Heart left ventricle (tissue), 16 donors: ENCODE measurements around the gene YIF1A. TPM values are rescaled to one million over a fixed set of nuclear protein-coding genes. Genes with fewer than 3 reads are reported as not detected.

Source experiments
- ATAC-seq, 4 donors: fragments of 200-7000 bp; cut with Tn5 transposase; one replicate each; pipeline ENCODE4 v1.9.1; 2020 to 2022; ENCODE audit warnings: moderate library complexity in 4 of 4, mild to moderate bottlenecking in 3 of 4, moderate number of reproducible peaks in 1 of 4
- DNase-seq, 5 donors: peaks; one replicate each; pipeline ENCODE4 v3.0.0-alpha.2; 2020
- H3K27ac ChIP-seq, 12 donors: fragments of 200-600 bp; sonication (generic) in 4 of 12; one replicate each; pipeline versions ENCODE4 v1.5.0 to v1.8.0; 2016 to 2022; ENCODE audit warnings: mild to moderate bottlenecking in 2 of 12
- H3K27me3 ChIP-seq, 9 donors: fragments of 200-600 bp; sonication (generic) in 2 of 9; one replicate each; pipeline versions ENCODE4 v1.5.1 to v1.8.0; 2016 to 2022; ENCODE audit warnings: mild to moderate bottlenecking in 3 of 9
- H3K36me3 ChIP-seq, 9 donors: fragments of 200-600 bp; sonication (generic) in 2 of 9; one replicate each; pipeline versions ENCODE4 v1.5.0 to v1.8.0; 2018 to 2022; ENCODE audit warnings: mild to moderate bottlenecking in 2 of 9
- H3K4me1 ChIP-seq, 12 donors: fragments of 200-600 bp; sonication (generic) in 4 of 12; one replicate each; pipeline versions ENCODE4 v1.5.0 to v1.8.0; 2016 to 2022; ENCODE audit warnings: mild to moderate bottlenecking in 3 of 12
- H3K4me3 ChIP-seq, 12 donors: fragments of 200-600 bp; sonication (generic) in 4 of 12; one replicate each; pipeline versions ENCODE4 v1.5.0 to v1.8.0; 2017 to 2022; ENCODE audit warnings: mild to moderate bottlenecking in 9 of 12, moderate library complexity in 4 of 12
- H3K9me3 ChIP-seq, 12 donors: fragments of 200-600 bp; sonication (generic) in 4 of 12; one replicate each; pipeline versions ENCODE4 v1.5.0 to v1.8.0; 2016 to 2022; ENCODE audit warnings: mild to moderate bottlenecking in 1 of 12
- POLR2A ChIP-seq, 2 donors: fragments of 450-650 bp; IDR thresholded peaks; one replicate each; pipeline ENCODE4 v1.6.1; 2017; ENCODE audit warnings: antibody characterized with exemption in 2 of 2, mild to moderate bottlenecking in 2 of 2, moderate library complexity in 2 of 2
- WGBS, 4 donors: extraction: QIAGEN DNeasy Blood & Tissue Kit in 2 of 4; methylation state at CpG; one replicate each; pipeline versions ENCODE4 v1.1.5 to v1.1.7; 2013 to 2018; 5-methylcytosine and 5-hydroxymethylcytosine counted together
- intact Hi-C, 10 donors: fragments of 100-400 bp; cut with DNase I; formaldehyde crosslinking; loops; one replicate each; pipeline versions ENCODE4 v1.11.1 to v1.14.2; 2022
- polyA plus RNA-seq, 2 donors: library from polyadenylated mRNA; stranded (reverse); fragments of 200-250 nt; gene quantifications; one replicate each; pipeline ENCODE4 v1.2.3, GENCODE V29; 2013
- total RNA-seq, 9 donors: library from RNA; depleted of rRNA in 2 of 9; stranded (reverse); fragments of >200 nt in 2 of 9; fragmentation: NEBNext Ultra II Directional in 3 of 9; extraction: Animal tissue kit (Norgen Biotek cat#: 25700) in 3 of 9; gene quantifications; one replicate each; pipeline versions ENCODE4 v1.1.0 to v1.2.4, GENCODE V29; 2016 to 2023
- TF ChIP-seq, protein P1 (sequence below), 12 donors: fragments of 200-600 bp; sonication (generic) in 4 of 12; IDR thresholded peaks; one replicate each; pipeline versions ENCODE4 v1.5.0 to v1.8.0; 2018 to 2022; ENCODE audit warnings: antibody characterized with exemption in 12 of 12, mild to moderate bottlenecking in 5 of 12
- donor health status: ischemic (EF 13 %, LVEDD 7.1; RV severe dilation, severe dysfunction).
- donor health status: healthy with polysubstance abuse.
- donor health status: DM: no; HTN: yes; CAD: no.
- donor health status: DM: no; HTN: no; CAD: no.
- donor health status: ischemic (EF 25% LVEDD 6.9; RV normal size, moderate dysfunction).
- donor health status: ischemic (EF 25% LVEDD 5.7; RV mildly dilated, moderate dysfunction).
- donor health status: healthy.
- donor health status: DM: yes; HTN: yes; CAD: no.
- donor health status: ischemic (EF 35%, LVEDD 5.7; RV mildly dilated, moderate dysfunction).
- donor health status: nonischemic (EF 11% LVEDD 7.7; RV severe dilation, severe dysfunction).
- donor health status: DM: yes; HTN: yes; CAD: no.
- donor health status: PGD.
- donor health status: ischemic (EF 29% LVEDD 5.4; RV normal size, mild dysfunction).
- donor health status: nonischemic (EF 23%, LVEDD 6.1; RV moderate dilation, normal function).

Gene YIF1A
- total and polyA plus RNA-seq, 11 donors, result 41.6 to 136 (median 65.3) TPM

DNA sequence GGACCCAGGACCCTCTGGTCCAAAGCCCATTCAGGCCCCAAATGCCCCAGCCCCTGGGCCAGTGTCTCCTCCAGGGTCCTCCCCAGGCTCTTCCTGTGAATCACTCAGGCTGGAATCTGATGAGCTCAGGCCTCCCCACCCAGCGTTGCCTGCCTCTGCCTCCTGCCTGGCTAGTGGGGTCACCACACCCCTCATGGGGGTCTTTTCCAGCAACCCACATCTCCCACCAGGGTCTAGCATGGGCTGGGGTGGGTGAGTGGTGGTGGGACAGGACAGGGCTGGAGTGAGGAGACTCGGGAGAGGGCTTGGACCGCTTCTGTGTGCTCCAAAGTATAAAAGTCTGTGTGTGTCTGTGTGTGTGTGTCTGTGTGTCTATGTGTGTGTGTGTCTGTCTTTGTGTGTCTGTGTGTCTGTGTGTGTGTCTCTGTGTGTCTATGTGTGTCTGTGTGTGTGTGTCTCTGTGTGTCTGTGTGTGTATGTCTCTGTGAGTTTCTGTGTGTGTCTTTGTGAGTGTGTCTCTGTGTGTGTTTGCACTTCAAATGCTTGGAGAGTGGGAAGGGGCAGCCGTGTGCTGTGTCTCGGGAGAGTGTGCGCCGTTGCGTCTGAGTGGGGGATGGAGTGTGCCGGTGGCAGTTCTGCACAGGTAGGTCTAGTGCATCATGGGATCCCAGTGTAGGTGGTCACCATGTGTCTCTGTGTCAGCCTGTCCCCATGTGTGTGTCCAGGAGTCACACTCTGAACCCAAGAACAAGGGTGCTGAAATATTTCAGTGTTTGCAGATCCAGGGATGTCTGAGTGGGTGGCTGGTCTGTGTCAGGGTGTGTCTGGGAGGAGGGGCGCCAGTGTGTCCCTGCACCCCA lies 38.5 kb upstream of the YIF1A start:
- H3K4me3 ChIP-seq, result peak overlapping the region in 1 of 12 donors; percentile 3
- DNase-seq, result peak in 2 of 5 donors; percentile 57 to 66
- H3K36me3 ChIP-seq, result peaks cover 0 to 6% (median 0%) of the 10 kb centered on the region in 9 donors
- ATAC-seq, result peak in 3 of 4 donors; percentile 19 to 53 (median 33)
- intact Hi-C loops, result loop anchor here in 9 of 10 donors (1.0 to 5.0 kb wide), 4 partner anchors 15 to 60 kb away; no protein-coding TSS in a partner anchor
- H3K27ac ChIP-seq, result peak overlapping the region; percentile 25 to 86 (median 76)
- H3K4me1 ChIP-seq, result peaks cover 4 to 39% (median 32%) of the 10 kb centered on the region in 12 donors
- TF ChIP-seq POLR2A (IDR thresholded peaks at IDR 0.05), result no peak
- TF ChIP-seq, protein P1, sequence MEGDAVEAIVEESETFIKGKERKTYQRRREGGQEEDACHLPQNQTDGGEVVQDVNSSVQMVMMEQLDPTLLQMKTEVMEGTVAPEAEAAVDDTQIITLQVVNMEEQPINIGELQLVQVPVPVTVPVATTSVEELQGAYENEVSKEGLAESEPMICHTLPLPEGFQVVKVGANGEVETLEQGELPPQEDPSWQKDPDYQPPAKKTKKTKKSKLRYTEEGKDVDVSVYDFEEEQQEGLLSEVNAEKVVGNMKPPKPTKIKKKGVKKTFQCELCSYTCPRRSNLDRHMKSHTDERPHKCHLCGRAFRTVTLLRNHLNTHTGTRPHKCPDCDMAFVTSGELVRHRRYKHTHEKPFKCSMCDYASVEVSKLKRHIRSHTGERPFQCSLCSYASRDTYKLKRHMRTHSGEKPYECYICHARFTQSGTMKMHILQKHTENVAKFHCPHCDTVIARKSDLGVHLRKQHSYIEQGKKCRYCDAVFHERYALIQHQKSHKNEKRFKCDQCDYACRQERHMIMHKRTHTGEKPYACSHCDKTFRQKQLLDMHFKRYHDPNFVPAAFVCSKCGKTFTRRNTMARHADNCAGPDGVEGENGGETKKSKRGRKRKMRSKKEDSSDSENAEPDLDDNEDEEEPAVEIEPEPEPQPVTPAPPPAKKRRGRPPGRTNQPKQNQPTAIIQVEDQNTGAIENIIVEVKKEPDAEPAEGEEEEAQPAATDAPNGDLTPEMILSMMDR (IDR thresholded peaks at IDR 0.05), result no peak
- no peaks in the 10 kb centered on the region for H3K27me3 ChIP-seq
- 73 to 79% (median 78%) methylated on average over 10 of the region's 10 CpGs for WGBS, 4 donors
- H3K9me3 ChIP-seq, result no peaks in the 10 kb centered on the region

DNA sequence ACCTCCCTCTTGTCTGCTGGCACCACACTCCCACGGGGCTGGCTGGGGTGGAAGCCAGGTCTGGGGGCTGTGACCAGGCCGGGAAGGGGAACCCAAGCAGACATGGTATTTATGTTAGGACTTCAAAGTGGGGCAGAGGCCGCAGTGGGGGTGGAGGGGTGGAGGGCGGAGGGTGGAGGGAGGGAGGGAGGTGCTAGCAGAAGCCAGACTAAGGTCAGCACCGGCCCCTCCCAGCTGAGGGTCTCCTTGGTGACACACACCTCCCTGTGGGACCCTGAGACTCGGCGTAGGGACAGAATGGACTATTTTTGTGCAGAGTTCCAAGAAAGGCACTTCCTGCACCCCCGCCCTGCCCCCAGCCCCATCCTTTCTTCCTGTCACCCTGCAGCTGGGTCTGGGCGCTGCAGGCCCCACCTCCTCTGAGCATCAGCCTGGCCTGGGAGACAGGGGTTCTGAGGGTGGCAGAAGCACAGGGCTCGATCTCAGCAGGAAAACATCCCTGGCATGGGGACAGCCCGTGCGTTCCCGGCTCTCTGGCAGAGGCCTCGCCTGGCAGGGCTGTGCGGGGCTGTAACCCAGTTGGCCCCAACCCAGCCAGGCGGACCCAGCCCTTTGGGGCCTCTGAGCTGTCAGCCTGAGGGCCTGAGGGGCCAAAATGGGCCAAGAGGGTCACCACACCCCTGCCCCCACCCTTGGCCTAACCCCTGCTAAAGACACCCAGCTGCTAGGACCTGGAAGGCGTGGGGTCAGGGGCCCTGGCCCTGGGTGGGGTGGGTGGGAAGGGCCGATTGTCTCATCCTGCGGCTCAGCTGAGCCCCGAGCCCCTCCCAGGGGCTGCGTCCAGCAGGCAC lies 37.5 kb upstream of the YIF1A start:
- no peak for TF ChIP-seq POLR2A (IDR thresholded peaks at IDR 0.05)
- TF ChIP-seq, protein P1 (IDR thresholded peaks at IDR 0.05), result no peak
- peak; percentile 57 to 87 (median 73) for ATAC-seq
- Histone ChIP-seq H3K4me1 (peaks cover 4 to 47% (median 32%) of the 10 kb centered on the region in 12 donors), H3K4me3 (peak overlapping the region in 1 of 12 donors; percentile 3), H3K9me3 (no peaks in the 10 kb centered on the region), H3K27ac (peak overlapping the region; percentile 25 to 86 (median 76)), H3K27me3 (no peaks in the 10 kb centered on the region), H3K36me3 (no peaks in the 10 kb centered on the region)
- 27 to 48% (median 34%) methylated on average over 12 to 21 of the region's 21 CpGs for WGBS, 4 donors
- intact Hi-C loops, result loop anchor here in 2 of 10 donors (1.0 to 5.0 kb wide), 2 partner anchors 14 to 61 kb away; no protein-coding TSS in a partner anchor
- peak; percentile 76 to 87 (median 84) for DNase-seq

DNA sequence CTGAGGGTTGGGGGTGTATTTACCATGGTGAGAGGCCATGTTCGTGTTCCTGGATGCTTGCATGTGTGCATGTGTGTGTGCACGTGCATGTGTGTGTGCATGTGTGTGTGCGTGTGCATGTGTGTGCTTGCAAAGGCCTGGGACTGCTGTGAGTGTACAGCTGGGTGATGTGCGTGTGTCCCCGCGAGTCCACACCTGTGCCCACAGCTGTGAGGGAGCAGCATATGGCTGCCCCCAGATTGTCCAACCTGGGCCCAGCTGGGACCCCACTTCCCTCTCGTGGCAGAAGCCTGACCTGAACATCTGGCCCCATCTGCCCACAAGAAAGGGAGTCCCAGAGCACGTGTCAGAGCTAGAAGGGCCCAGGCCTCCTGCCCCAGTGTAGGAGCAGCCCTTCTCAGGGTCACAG lies 36.3 kb upstream of the YIF1A start:
- no peaks in the 10 kb centered on the region for H3K9me3 ChIP-seq
- intact Hi-C loops, result loop anchor here in 1 of 10 donors (5.0 kb wide), 1 partner anchor 62 kb away; no protein-coding TSS in a partner anchor
- H3K4me1 ChIP-seq, result peaks cover 4 to 47% (median 32%) of the 10 kb centered on the region in 12 donors
- H3K4me3 ChIP-seq, result no peak overlapping the region
- ATAC-seq (no peak), DNase-seq (no peak)
- 77 to 87% (median 85%) methylated on average over 4 to 8 of the region's 8 CpGs for WGBS, 4 donors
- no peaks in the 10 kb centered on the region for H3K27me3 ChIP-seq
- TF ChIP-seq, protein P1 (IDR thresholded peaks at IDR 0.05), result no peak
- no peak for TF ChIP-seq POLR2A (IDR thresholded peaks at IDR 0.05)
- peak overlapping the region in 6 of 12 donors; percentile 13 to 84 (median 79) for H3K27ac ChIP-seq
- H3K36me3 ChIP-seq, result no peaks in the 10 kb centered on the region
